ENCODE results near the gene RSAD2. TPM values are rescaled to one million over a fixed set of nuclear protein-coding genes. Genes with fewer than 3 reads are reported as not detected.
A peak's percentile ranks its signal among the peaks of the same experiment; 100 is the strongest.

Gene RSAD2, protein sequence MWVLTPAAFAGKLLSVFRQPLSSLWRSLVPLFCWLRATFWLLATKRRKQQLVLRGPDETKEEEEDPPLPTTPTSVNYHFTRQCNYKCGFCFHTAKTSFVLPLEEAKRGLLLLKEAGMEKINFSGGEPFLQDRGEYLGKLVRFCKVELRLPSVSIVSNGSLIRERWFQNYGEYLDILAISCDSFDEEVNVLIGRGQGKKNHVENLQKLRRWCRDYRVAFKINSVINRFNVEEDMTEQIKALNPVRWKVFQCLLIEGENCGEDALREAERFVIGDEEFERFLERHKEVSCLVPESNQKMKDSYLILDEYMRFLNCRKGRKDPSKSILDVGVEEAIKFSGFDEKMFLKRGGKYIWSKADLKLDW
- total RNA-seq (1.5 and 2.0 TPM in 2 replicates), polyA plus RNA-seq (0.81 and 1.4 TPM in 2 replicates), polyA minus RNA-seq (0.94 and 2.3 TPM in 2 replicates)
- 1.7 TPM for total RNA-seq (2013)

DNA sequence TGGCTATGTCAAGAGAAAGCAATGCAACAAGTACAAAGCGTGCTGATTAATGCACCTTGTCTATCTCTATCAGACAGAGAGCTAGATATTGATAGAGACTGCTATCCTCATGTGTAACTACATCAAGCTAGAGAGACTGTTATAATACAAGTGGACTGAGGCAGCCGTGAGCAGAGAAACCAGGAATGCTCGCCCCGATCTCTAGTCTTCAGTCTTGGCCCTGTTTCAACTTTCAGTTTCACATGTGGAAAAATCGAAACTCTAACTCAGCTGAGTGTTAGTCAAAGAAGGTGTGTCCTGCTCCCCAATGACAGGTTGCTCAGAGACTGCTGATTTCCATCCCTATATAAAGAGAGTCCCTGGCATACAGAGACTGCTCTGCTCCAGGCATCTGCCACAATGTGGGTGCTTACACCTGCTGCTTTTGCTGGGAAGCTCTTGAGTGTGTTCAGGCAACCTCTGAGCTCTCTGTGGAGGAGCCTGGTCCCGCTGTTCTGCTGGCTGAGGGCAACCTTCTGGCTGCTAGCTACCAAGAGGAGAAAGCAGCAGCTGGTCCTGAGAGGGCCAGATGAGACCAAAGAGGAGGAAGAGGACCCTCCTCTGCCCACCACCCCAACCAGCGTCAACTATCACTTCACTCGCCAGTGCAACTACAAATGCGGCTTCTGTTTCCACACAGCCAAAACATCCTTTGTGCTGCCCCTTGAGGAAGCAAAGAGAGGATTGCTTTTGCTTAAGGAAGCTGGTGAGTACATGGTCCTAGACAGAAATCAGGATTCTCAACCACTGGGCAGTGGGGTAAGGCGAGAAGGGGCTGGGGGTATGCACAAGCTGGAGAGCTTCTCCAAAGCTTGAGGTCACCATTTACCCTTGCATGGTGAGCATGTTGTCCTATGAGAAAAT, at the start of gene RSAD2:
Gene RSAD2, plus strand, starts transcription at position 376 of the 903 bp plus-strand sequence. Its CDS starts 24 bp downstream, at position 400.
- Histone ChIP-seq H3K4me2 (replicated peaks; ENCODE audit: low read depth, low read length, poor library complexity, severe bottlenecking) (peak within 1 kb of the TSS; percentile 70), H3K79me2 (ENCODE audit: control insufficient read depth, insufficient read depth, low read length) (peaks cover 4% of the 10 kb centered on the region), H3K27ac (ENCODE audit: low read length in 2 of 2) (peak within 1 kb of the TSS in 1 of 2 donors; percentile 26), H3K27me3 (replicated peaks in 1 of 4; ENCODE audit: control extremely low read depth in 1 of 4, control insufficient read depth in 3 of 4, insufficient read depth in 4 of 4, low read length in 3 of 4) (peaks cover 0 to 6% (median 3%) of the 10 kb centered on the region in 4 experiments), H3K36me3 (replicated peaks in 1 of 2; ENCODE audit: control extremely low read depth in 1 of 2, control insufficient read depth in 1 of 2, extremely low read depth in 1 of 2, insufficient read depth in 2 of 2, low read length in 1 of 2) (no peaks in the 10 kb centered on the region), H3K9me3 (ENCODE audit: control extremely low read depth in 1 of 3, control insufficient read depth in 2 of 3, insufficient read depth in 1 of 3, low read length in 2 of 3) (no peaks in the 10 kb centered on the region), H2AFZ (ENCODE audit: insufficient read depth, low read depth, low read length, poor library complexity, severe bottlenecking) (peak within 1 kb of the TSS; percentile 58), H3K4me1 (ENCODE audit: control insufficient read depth in 2 of 2, insufficient read depth in 2 of 2, low read length in 2 of 2) (peaks cover 14 to 18% of the 10 kb centered on the region in 2 donors), H4K20me1 (ENCODE audit: control insufficient read depth, insufficient read depth, low read length, poor library complexity, severe bottlenecking) (no peaks in the 10 kb centered on the region), H3K9ac (ENCODE audit: low read length) (peak within 1 kb of the TSS; percentile 66), H3K4me3 (ENCODE audit: control extremely low read depth in 1 of 5, extremely low read depth in 1 of 5, insufficient read depth in 1 of 5, low read depth in 2 of 5, low read length in 4 of 5) (peak within 1 kb of the TSS; percentile 22 to 54 (median 52))
- CTCF ChIA-PET, result interaction anchor here (1.0 to 2.4 kb wide), 4 partner anchors 11 to 39 kb away, joined by 3 to 8 read pairs (median 4); partner anchors contain the start of gene CMPK2
- Mint-ChIP-seq H3K27me3 (peaks cover 7% of the 10 kb centered on the region), H3K4me1 (peaks cover 32% of the 10 kb centered on the region), H3K27ac (peak within 1 kb of the TSS; percentile 16), H3K9me3 (ENCODE audit: insufficient read depth) (no peaks in the 10 kb centered on the region), H3K4me3 (peak within 1 kb of the TSS; percentile 86)
- intact Hi-C loops (cut with micrococcal nuclease), result loop anchor here (1.0 kb wide), 1 partner anchor 11 kb away; no protein-coding TSS in a partner anchor
- 15% methylated on average over 6 of the region's 10 CpGs for WGBS (ENCODE audit: insufficient coverage)
- DNase-seq (peak; percentile 49), ATAC-seq (ENCODE audit: low read depth) (peak; percentile 81)
- POLR2A ChIA-PET, result interaction anchor here (1.6 kb wide), 1 partner anchor 12 kb away, joined by 3 read pairs; the partner anchor contains the start of gene CMPK2
- TF ChIP-seq CTCF (IDR thresholded peaks at IDR 0.05), result no peak
- no peak for TF ChIP-seq EZH2 (IDR thresholded peaks at IDR 0.05; ENCODE audit: borderline replicate concordance, insufficient read depth, low read depth, low read length, poor library complexity, severe bottlenecking)
